ENCODE measurements around the gene IL15RA. TPM values are rescaled to one million over a fixed set of nuclear protein-coding genes. Genes with fewer than 3 reads are reported as not detected.

The IL15RA gene
- total and polyA plus RNA-seq, 2 of the 8 experiments (the other 6 are each of a cell fraction or from before 2014, with no cell fraction given), result 1.3 to 1.4 TPM

GRCh38 chr10:5963071-5963470 lies 14.3 kb downstream of the IL15RA start:
- no peak overlapping the region for H4K5ac ChIP-seq (ENCODE audit: insufficient read length, low read depth, low read length)
- TF ChIP-seq CEBPB (IDR thresholded peaks at IDR 0.05; ENCODE audit: low read depth, low read length) (no peak), RAD21 (IDR thresholded peaks at IDR 0.05 in 1 of 2, conservative IDR thresholded peaks at IDR 0.05 in 1 of 2; ENCODE audit: low read depth in 2 of 2, low read length in 2 of 2) (no peak), CTCF (IDR thresholded peaks at IDR 0.05; ENCODE audit: control extremely low read depth in 1 of 3, insufficient read depth in 1 of 3, low read depth in 1 of 3, low read length in 3 of 3) (peak in 2 of 3 experiments; percentile 5 to 23; a peak in 2 of 4 replicates), TCF12 (IDR thresholded peaks at IDR 0.05; ENCODE audit: low read depth, low read length) (no peak)
- H2BK20ac ChIP-seq (ENCODE audit: low read length), result no peak overlapping the region
- FAIRE-seq (no peak), DNase-seq (ENCODE audit: low read depth in 1 of 2, low spot score in 2 of 2) (no peak)
- no peaks in the 10 kb centered on the region for H3K36me3 ChIP-seq (ENCODE audit: control insufficient read depth in 2 of 4, insufficient read depth in 4 of 4, low read length in 3 of 4)
- H3K4me1 ChIP-seq (replicated peaks in 1 of 4; ENCODE audit: control insufficient read depth in 3 of 4, insufficient read depth in 4 of 4, low read length in 3 of 4), result no peaks in the 10 kb centered on the region
- H3K23ac ChIP-seq (ENCODE audit: insufficient read length), result no peak overlapping the region
- H3K56ac ChIP-seq (replicated peaks; ENCODE audit: insufficient read length, low read depth, low read length), result no peak overlapping the region
- H2BK15ac ChIP-seq (ENCODE audit: low read length), result no peak overlapping the region
- H4K20me1 ChIP-seq (replicated peaks in 1 of 2; ENCODE audit: control insufficient read depth in 1 of 2, insufficient read depth in 2 of 2, low read length in 2 of 2), result no peaks in the 10 kb centered on the region
- H2BK12ac ChIP-seq (ENCODE audit: low read depth, low read length), result no peak overlapping the region
- 0 out of 7 replicates have a peak, but pooled peaks cover 0 to 2% (median 0%) of the 10 kb centered on the region in 4 experiments for H3K27me3 ChIP-seq (replicated peaks in 1 of 4; ENCODE audit: control insufficient read depth in 3 of 4, extremely low read depth in 1 of 4, insufficient read depth in 3 of 4, low read length in 3 of 4)
- no peak overlapping the region for H3K14ac ChIP-seq (ENCODE audit: insufficient read length)
- H3K9ac ChIP-seq (replicated peaks in 1 of 4; ENCODE audit: extremely low read depth in 1 of 4, low read depth in 3 of 4, low read length in 3 of 4), result no peak overlapping the region
- H2BK5ac ChIP-seq (ENCODE audit: low read depth, low read length), result no peak overlapping the region
- WGBS, 2 experiments (ENCODE audit: extremely low coverage in 1 of 2, insufficient coverage in 1 of 2, insufficient read length in 1 of 2, insufficient replicate concordance in 2 of 2, low coverage in 1 of 2, low lambda C conversion rate in 2 of 2, missing lambda C conversion rate in 1 of 2), result 82% methylated on average over 7 of the region's 7 CpGs; no CpG with 5 or more reads in 1 of the 2 experiments
- H3K27ac ChIP-seq (ENCODE audit: low read depth, low read length), result no peak overlapping the region
- no peak overlapping the region for H3K4me3 ChIP-seq (ENCODE audit: extremely low read depth in 1 of 4, insufficient read depth in 2 of 4, low read depth in 3 of 4, low read length in 4 of 4)
- H2BK120ac ChIP-seq (replicated peaks; ENCODE audit: low read depth, low read length), result no peak overlapping the region
- no peaks in the 10 kb centered on the region for H3K79me2 ChIP-seq (ENCODE audit: control insufficient read depth in 1 of 2, insufficient read depth in 2 of 2, low read length in 2 of 2)
- H3K4me2 ChIP-seq (ENCODE audit: insufficient read depth in 1 of 2, low read depth in 2 of 2, low read length in 2 of 2), result no peak overlapping the region
- H4K91ac ChIP-seq (replicated peaks; ENCODE audit: insufficient read length, low read length), result no peak overlapping the region
- H3K79me1 ChIP-seq (ENCODE audit: low read depth, low read length), result no peaks in the 10 kb centered on the region
- no peak overlapping the region for H4K8ac ChIP-seq (ENCODE audit: extremely low read depth, insufficient read depth, low read length)
- H2AK5ac ChIP-seq (ENCODE audit: low read depth, low read length), result no peak overlapping the region
- H3K23me2 ChIP-seq (ENCODE audit: low read depth, low read length), result no peaks in the 10 kb centered on the region
- CTCF ChIA-PET (ENCODE audit: partially characterized antibody), result no interaction called here
- no peak overlapping the region for H3K18ac ChIP-seq (ENCODE audit: extremely low read depth, low read length)
- no peaks in the 10 kb centered on the region for H3K9me3 ChIP-seq (ENCODE audit: insufficient read depth in 2 of 2, low read depth in 1 of 2, low read length in 1 of 2)
- no peak overlapping the region for H3K4ac ChIP-seq (replicated peaks; ENCODE audit: insufficient read length, low read depth, low read length)
- POLR2A ChIA-PET (ENCODE audit: partially characterized antibody), result no interaction called here
- H2AFZ ChIP-seq (ENCODE audit: low read length), result no peak overlapping the region
